ENCODE results near the gene GPR15.

DNA sequence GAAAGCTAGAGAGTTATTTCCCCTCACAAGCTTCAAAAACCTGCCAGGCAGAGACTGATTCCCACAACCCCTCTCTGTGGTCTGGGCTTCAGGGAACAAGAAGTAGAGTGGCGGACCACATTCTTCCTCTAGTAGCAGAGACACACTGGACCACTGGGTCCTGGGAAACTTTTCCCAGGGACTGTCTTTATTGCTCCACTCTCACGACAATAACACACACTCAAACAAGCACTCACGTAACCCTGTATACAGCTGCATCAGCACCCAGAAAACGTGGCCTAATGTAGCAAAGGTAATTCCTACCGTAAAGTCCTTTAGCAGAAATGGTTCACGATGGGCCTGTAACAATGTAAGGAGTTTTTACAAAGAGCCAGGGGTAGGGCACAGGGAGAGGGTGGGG lies 34.1 kb downstream of the GPR15 start:
- TF ChIP-seq, protein P1, sequence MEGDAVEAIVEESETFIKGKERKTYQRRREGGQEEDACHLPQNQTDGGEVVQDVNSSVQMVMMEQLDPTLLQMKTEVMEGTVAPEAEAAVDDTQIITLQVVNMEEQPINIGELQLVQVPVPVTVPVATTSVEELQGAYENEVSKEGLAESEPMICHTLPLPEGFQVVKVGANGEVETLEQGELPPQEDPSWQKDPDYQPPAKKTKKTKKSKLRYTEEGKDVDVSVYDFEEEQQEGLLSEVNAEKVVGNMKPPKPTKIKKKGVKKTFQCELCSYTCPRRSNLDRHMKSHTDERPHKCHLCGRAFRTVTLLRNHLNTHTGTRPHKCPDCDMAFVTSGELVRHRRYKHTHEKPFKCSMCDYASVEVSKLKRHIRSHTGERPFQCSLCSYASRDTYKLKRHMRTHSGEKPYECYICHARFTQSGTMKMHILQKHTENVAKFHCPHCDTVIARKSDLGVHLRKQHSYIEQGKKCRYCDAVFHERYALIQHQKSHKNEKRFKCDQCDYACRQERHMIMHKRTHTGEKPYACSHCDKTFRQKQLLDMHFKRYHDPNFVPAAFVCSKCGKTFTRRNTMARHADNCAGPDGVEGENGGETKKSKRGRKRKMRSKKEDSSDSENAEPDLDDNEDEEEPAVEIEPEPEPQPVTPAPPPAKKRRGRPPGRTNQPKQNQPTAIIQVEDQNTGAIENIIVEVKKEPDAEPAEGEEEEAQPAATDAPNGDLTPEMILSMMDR (IDR thresholded peaks at IDR 0.05; ENCODE audit: low read depth, low read length, poor library complexity, severe bottlenecking) = no peak
- TF ChIP-seq EZH2phosphoT487 (IDR thresholded peaks at IDR 0.05; ENCODE audit: borderline replicate concordance, low read length) = no peak

Data from DOHH2 (cell line).